PFSK-1 (cell line): ENCODE results near the gene KLF17.

Experiments
- POLR2AphosphoS5 ChIP-seq: IDR thresholded peaks from 2 replicates; pipeline ENCODE4 v1.6.1; 2012; ENCODE audit warnings: low read depth, mild to moderate bottlenecking, control low read depth, low read length, moderate library complexity
- SIN3A ChIP-seq: IDR thresholded peaks from 2 replicates; pipeline ENCODE4 v1.6.1; 2012; ENCODE audit warnings: mild to moderate bottlenecking, low read length, moderate library complexity, borderline replicate concordance; ENCODE audit not compliant: insufficient read depth
- TAF1 ChIP-seq: IDR thresholded peaks from 2 replicates; pipeline ENCODE4 v1.6.1; 2012; ENCODE audit warnings: low read length, control low read depth, borderline replicate concordance; ENCODE audit not compliant: insufficient read depth
- TF ChIP-seq, protein P1 (sequence below), 2 experiments: IDR thresholded peaks; 2 replicates each; pipeline versions ENCODE4 v1.6.1 to v1.8.0; 2011 to 2012; ENCODE audit warnings: low read depth in 2 of 2, low read length in 2 of 2, control low read depth in 1 of 2, inconsistent platforms in 1 of 2, mild to moderate bottlenecking in 1 of 2, moderate library complexity in 1 of 2; ENCODE audit not compliant: insufficient read depth in 1 of 2

DNA sequence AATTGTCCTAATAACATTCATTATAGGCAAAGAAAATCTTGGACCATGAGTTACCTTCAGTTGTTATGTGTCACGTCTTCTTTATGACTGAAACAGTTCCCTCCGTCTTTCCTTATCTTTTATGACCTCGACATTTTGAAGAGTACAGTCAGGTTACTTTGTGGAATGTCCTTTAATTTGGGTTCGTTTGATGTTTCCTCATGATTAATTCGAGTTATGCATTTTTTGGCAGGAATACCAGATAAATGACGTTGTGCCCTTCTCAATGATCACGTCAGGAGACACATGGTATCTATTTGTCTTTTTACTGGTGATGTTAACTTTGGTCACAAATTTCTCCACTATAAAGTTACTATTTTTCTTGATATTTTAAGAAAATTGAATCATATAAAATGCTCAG lies 17.3 kb upstream of the KLF17 start:
- TF ChIP-seq TAF1, result no peak
- TF ChIP-seq POLR2AphosphoS5, result no peak
- TF ChIP-seq, protein P1, sequence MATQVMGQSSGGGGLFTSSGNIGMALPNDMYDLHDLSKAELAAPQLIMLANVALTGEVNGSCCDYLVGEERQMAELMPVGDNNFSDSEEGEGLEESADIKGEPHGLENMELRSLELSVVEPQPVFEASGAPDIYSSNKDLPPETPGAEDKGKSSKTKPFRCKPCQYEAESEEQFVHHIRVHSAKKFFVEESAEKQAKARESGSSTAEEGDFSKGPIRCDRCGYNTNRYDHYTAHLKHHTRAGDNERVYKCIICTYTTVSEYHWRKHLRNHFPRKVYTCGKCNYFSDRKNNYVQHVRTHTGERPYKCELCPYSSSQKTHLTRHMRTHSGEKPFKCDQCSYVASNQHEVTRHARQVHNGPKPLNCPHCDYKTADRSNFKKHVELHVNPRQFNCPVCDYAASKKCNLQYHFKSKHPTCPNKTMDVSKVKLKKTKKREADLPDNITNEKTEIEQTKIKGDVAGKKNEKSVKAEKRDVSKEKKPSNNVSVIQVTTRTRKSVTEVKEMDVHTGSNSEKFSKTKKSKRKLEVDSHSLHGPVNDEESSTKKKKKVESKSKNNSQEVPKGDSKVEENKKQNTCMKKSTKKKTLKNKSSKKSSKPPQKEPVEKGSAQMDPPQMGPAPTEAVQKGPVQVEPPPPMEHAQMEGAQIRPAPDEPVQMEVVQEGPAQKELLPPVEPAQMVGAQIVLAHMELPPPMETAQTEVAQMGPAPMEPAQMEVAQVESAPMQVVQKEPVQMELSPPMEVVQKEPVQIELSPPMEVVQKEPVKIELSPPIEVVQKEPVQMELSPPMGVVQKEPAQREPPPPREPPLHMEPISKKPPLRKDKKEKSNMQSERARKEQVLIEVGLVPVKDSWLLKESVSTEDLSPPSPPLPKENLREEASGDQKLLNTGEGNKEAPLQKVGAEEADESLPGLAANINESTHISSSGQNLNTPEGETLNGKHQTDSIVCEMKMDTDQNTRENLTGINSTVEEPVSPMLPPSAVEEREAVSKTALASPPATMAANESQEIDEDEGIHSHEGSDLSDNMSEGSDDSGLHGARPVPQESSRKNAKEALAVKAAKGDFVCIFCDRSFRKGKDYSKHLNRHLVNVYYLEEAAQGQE (IDR thresholded peaks at IDR 0.05; ENCODE audit: insufficient read depth in 1 of 2, low read depth in 2 of 2, low read length in 2 of 2), result no peak
- TF ChIP-seq SIN3A, result no peak
